DOHH2 (cell line): ENCODE measurements around the gene ATP2A2.

Source experiments
- H3F3A ChIP-seq: fragments of 200-600 bp; sonication (generic), shearing (Covaris generic); 2 replicates; pipeline ENCODE4 v1.6.0; 2016; ENCODE audit warnings: antibody characterized with exemption, mild to moderate bottlenecking; ENCODE audit not compliant: control insufficient read depth, insufficient read depth
- H3K27ac ChIP-seq: fragments of 200-600 bp; sonication (generic); 2 replicates; pipeline ENCODE4 v1.5.1; 2014; ENCODE audit warnings: low read depth, mild to moderate bottlenecking, low read length, moderate library complexity
- H3K27me3 ChIP-seq: fragments of 200-600 bp; sonication (generic); 2 replicates; pipeline ENCODE4 v1.6.1; 2014; ENCODE audit warnings: mild to moderate bottlenecking, low read length, mixed read lengths; ENCODE audit not compliant: control insufficient read depth
- H3K36me3 ChIP-seq: fragments of 200-600 bp; sonication (generic); 2 replicates; pipeline ENCODE4 v1.6.1; 2014; ENCODE audit warnings: mild to moderate bottlenecking, low read length, moderate library complexity, mixed read lengths; ENCODE audit not compliant: control insufficient read depth
- H3K4me1 ChIP-seq: fragments of 200-600 bp; sonication (generic); 2 replicates; pipeline ENCODE4 v1.6.1; 2014; ENCODE audit warnings: mild to moderate bottlenecking, low read length, mixed read lengths; ENCODE audit not compliant: control insufficient read depth
- H3K4me2 ChIP-seq: fragments of 200-600 bp; sonication (generic); 2 replicates; pipeline ENCODE4 v1.6.0; 2014; ENCODE audit warnings: mild to moderate bottlenecking, low read length, moderate library complexity
- H3K4me3 ChIP-seq: fragments of 200-600 bp; sonication (generic); 2 replicates; pipeline ENCODE4 v1.5.1; 2014; ENCODE audit warnings: mild to moderate bottlenecking, low read length, mixed read lengths
- H3K79me2 ChIP-seq: fragments of 200-600 bp; sonication (generic); 2 replicates; pipeline ENCODE4 v1.6.1; 2014; ENCODE audit warnings: mild to moderate bottlenecking, low read length, mixed read lengths; ENCODE audit not compliant: control insufficient read depth
- H3K9me2 ChIP-seq: fragments of 200-600 bp; sonication (generic); replicated peaks from 2 replicates; pipeline ENCODE4 v1.6.1; 2014; ENCODE audit warnings: mild to moderate bottlenecking, low read length, mixed read lengths; ENCODE audit not compliant: control insufficient read depth
- H3K9me3 ChIP-seq: fragments of 200-600 bp; sonication (generic); 2 replicates; pipeline ENCODE4 v1.6.1; 2014; ENCODE audit warnings: antibody characterized with exemption, low read length, mixed read lengths; ENCODE audit not compliant: control insufficient read depth, insufficient read depth
- H4K20me1 ChIP-seq: fragments of 200-600 bp; sonication (generic); 2 replicates; pipeline ENCODE4 v1.6.0; 2014; ENCODE audit warnings: low read depth, mild to moderate bottlenecking, antibody characterized with exemption, low read length, moderate library complexity; ENCODE audit not compliant: control insufficient read depth, insufficient read depth
- CTCF ChIP-seq: fragments of 200-600 bp; sonication (generic); IDR thresholded peaks from one replicate; pipeline ENCODE4 v1.5.1; 2014; ENCODE audit warnings: antibody characterized with exemption, mild to moderate bottlenecking, low read depth, low read length; ENCODE audit not compliant: poor library complexity, severe bottlenecking
- EZH2phosphoT487 ChIP-seq: fragments of 200-600 bp; sonication (generic); IDR thresholded peaks from 2 replicates; pipeline ENCODE4 v1.6.1; 2017; ENCODE audit warnings: borderline replicate concordance, mild to moderate bottlenecking, antibody characterized with exemption, low read length, moderate library complexity, mixed read lengths

Gene ATP2A2

DNA sequence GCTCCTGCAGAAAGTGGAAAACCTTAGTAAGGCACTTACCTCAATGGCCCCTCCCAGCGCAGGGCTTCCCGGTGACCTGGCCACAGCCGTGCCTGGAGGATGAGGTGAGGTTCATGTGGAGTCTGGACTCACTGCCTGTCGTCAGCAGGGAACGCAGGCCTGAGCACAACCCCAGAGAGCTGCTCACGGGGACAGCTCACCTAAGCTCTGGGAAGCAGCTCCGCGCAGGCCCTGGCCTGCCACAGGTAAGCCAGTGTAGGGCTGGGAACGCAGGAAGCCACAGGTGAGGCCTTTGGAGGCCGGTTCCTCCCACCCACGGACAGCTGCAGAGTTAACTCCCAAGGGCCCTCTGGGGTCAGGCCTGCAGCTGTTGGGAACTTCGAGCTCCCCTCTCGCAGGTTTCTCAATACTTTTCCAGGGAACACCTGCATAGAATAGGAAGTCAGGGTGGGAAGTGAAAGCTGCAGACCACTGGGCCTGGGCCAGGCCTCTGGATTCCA lies 89.7 kb downstream of the ATP2A2 start:
- no peaks in the 10 kb centered on the region for H3K9me2 ChIP-seq
- H3K4me2 ChIP-seq: no peak overlapping the region
- no peaks in the 10 kb centered on the region for H3K9me3 ChIP-seq
- TF ChIP-seq CTCF (no peak), EZH2phosphoT487 (no peak)
- peaks cover 60% of the 10 kb centered on the region for H3K36me3 ChIP-seq
- peaks cover 18% of the 10 kb centered on the region for H3K4me1 ChIP-seq
- H3K27ac ChIP-seq: no peak overlapping the region
- H3K27me3 ChIP-seq: no peaks in the 10 kb centered on the region
- no peaks in the 10 kb centered on the region for H4K20me1 ChIP-seq
- no peaks in the 10 kb centered on the region for H3K79me2 ChIP-seq
- H3K4me3 ChIP-seq: no peak overlapping the region
- peaks cover 7% of the 10 kb centered on the region; the same call in 1 of the 2 replicates for H3F3A ChIP-seq

DNA sequence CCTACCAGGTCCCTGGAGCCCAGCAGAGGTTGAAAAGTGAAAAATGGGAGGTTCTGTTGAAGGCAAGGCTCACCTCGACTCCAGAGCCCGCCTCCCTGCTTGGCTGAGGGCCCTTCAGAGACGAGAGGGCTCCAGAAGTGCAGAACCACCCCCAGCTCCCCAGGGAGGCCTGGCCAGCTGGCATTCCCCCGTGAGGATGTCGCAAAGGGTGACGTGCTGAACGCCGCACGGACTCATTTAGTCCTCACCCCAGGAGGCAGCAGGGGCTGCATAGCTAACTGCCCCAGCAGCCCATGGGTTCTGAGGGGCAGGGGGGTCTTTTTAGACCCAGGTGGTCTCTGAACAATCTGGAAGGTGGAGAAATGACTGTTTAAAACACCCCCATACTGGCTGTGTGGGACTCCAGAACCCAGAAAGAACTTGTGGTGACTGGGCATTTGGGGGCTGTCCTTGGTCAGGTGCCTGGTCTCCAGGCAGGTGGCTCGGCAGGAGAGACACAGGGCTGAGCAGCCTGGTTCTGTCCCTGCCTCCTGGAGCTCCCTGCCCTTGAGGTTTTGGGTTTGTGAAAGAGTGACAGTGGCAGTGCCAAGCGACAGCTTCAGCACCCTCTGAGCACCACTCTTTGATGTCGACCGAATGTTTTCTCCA lies 90.5 kb downstream of the ATP2A2 start:
- Histone ChIP-seq H3K4me1 (peaks cover 18% of the 10 kb centered on the region), H4K20me1 (no peaks in the 10 kb centered on the region), H3K27ac (no peak overlapping the region), H3K4me3 (no peak overlapping the region), H3K9me3 (no peaks in the 10 kb centered on the region), H3K4me2 (no peak overlapping the region), H3F3A (peaks cover 7% of the 10 kb centered on the region; the same call in 1 of the 2 replicates), H3K27me3 (no peaks in the 10 kb centered on the region), H3K79me2 (no peaks in the 10 kb centered on the region), H3K36me3 (peaks cover 65% of the 10 kb centered on the region), H3K9me2 (no peaks in the 10 kb centered on the region)
- no peak for TF ChIP-seq CTCF
- TF ChIP-seq EZH2phosphoT487: no peak

DNA sequence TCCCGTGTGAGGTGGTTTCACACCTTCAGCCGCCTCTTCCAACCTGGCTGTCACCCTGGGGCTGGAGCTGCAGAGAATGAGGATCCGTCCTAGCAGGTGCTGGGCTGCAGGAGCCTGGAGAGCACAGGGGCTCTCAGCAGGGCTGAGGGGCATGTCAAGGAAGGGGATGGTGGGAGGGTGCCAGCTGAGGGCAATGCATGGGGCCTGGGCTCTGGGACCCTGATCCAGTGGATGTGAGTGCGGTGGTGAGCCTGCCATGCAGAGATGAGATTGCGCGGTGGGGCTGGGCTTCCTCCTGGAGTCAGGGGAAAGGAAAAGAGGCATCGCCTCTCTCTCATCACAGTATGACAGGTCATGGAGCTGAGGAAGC lies 91.0 kb downstream of the ATP2A2 start:
- Histone ChIP-seq H3K27ac (no peak overlapping the region), H4K20me1 (no peaks in the 10 kb centered on the region), H3K79me2 (no peaks in the 10 kb centered on the region), H3F3A (peaks cover 7% of the 10 kb centered on the region; the same call in 1 of the 2 replicates), H3K9me3 (no peaks in the 10 kb centered on the region), H3K4me3 (no peak overlapping the region), H3K9me2 (no peaks in the 10 kb centered on the region), H3K27me3 (no peaks in the 10 kb centered on the region), H3K36me3 (peaks cover 65% of the 10 kb centered on the region), H3K4me2 (no peak overlapping the region), H3K4me1 (peaks cover 18% of the 10 kb centered on the region)
- TF ChIP-seq EZH2phosphoT487 (no peak), CTCF (no peak)
